Adipocyte (in vitro differentiated cells): Measurements from ENCODE around the gene MYL10.

Source experiments
- DNase-seq: peaks from one replicate; pipeline ENCODE4 v3.0.0-alpha.2; 2015; ENCODE audit warnings: low read depth
- H3K27me3 ChIP-seq: replicated peaks from 2 replicates; pipeline ENCODE4 v1.7.0; 2013; ENCODE audit warnings: mild to moderate bottlenecking, low read length, moderate library complexity; ENCODE audit not compliant: control insufficient read depth, insufficient read depth
- H3K36me3 ChIP-seq: 2 replicates; pipeline ENCODE4 v1.7.0; 2013; ENCODE audit warnings: low read length, mild to moderate bottlenecking, moderate library complexity; ENCODE audit not compliant: control insufficient read depth, insufficient read depth, severe bottlenecking
- H3K4me1 ChIP-seq: 2 replicates; pipeline ENCODE4 v1.7.0; 2013; ENCODE audit warnings: mild to moderate bottlenecking, low read length, moderate library complexity; ENCODE audit not compliant: control insufficient read depth, insufficient read depth
- H3K4me3 ChIP-seq: 2 replicates; pipeline ENCODE4 v1.7.0; 2013; ENCODE audit warnings: mild to moderate bottlenecking, low read length, moderate library complexity
- H3K9ac ChIP-seq: 2 replicates; pipeline ENCODE4 v1.7.0; 2013; ENCODE audit warnings: mild to moderate bottlenecking, low read length, moderate library complexity
- H3K9me3 ChIP-seq: 2 replicates; pipeline ENCODE4 v1.7.0; 2013; ENCODE audit warnings: mild to moderate bottlenecking, low read length, moderate library complexity; ENCODE audit not compliant: control insufficient read depth

Gene MYL10

GRCh38 chr7:101602484-101603241, 26.4 kb downstream of the MYL10 start:
- Histone ChIP-seq H3K27me3 (peaks cover 24% of the 10 kb centered on the region), H3K9me3 (no peaks in the 10 kb centered on the region), H3K4me3 (no peak overlapping the region), H3K36me3 (no peaks in the 10 kb centered on the region), H3K4me1 (peaks cover 5% of the 10 kb centered on the region), H3K9ac (no peak overlapping the region)
- peak; percentile 92 for DNase-seq

- H3K4me3 ChIP-seq = no peak overlapping the region
- no peak for DNase-seq
- no peak overlapping the region for H3K9ac ChIP-seq
- H3K4me1 ChIP-seq = peaks cover 5% of the 10 kb centered on the region
- H3K9me3 ChIP-seq = no peaks in the 10 kb centered on the region
- H3K36me3 ChIP-seq = no peaks in the 10 kb centered on the region
- H3K27me3 ChIP-seq = peaks cover 24% of the 10 kb centered on the region
Observed at GRCh38 chr7:101602082-101602481, 27.0 kb downstream of the MYL10 start.

GRCh38 chr7:101599787-101600186, 29.3 kb downstream of the MYL10 start:
- no peaks in the 10 kb centered on the region for H3K36me3 ChIP-seq
- H3K4me1 ChIP-seq = peaks cover 5% of the 10 kb centered on the region
- peaks cover 41% of the 10 kb centered on the region for H3K27me3 ChIP-seq
- H3K9me3 ChIP-seq = peaks cover 5% of the 10 kb centered on the region
- H3K4me3 ChIP-seq = no peak overlapping the region
- DNase-seq = no peak
- H3K9ac ChIP-seq = no peak overlapping the region

GRCh38 chr7:101598986-101599771, 29.9 kb downstream of the MYL10 start:
- DNase-seq = no peak
- Histone ChIP-seq H3K9me3 (peaks cover 5% of the 10 kb centered on the region), H3K27me3 (peaks cover 40% of the 10 kb centered on the region), H3K36me3 (no peaks in the 10 kb centered on the region), H3K9ac (no peak overlapping the region), H3K4me3 (no peak overlapping the region), H3K4me1 (peaks cover 5% of the 10 kb centered on the region)

GRCh38 chr7:101598422-101598985, 30.6 kb downstream of the MYL10 start:
- H3K4me3 ChIP-seq = no peak overlapping the region
- no peaks in the 10 kb centered on the region for H3K36me3 ChIP-seq
- H3K9ac ChIP-seq = no peak overlapping the region
- no peak for DNase-seq
- peaks cover 5% of the 10 kb centered on the region for H3K4me1 ChIP-seq
- peaks cover 5% of the 10 kb centered on the region for H3K9me3 ChIP-seq
- H3K27me3 ChIP-seq = peaks cover 47% of the 10 kb centered on the region

GRCh38 chr7:101597941-101598340, 31.2 kb downstream of the MYL10 start:
- H3K9me3 ChIP-seq = peaks cover 5% of the 10 kb centered on the region
- H3K4me1 ChIP-seq = peaks cover 5% of the 10 kb centered on the region
- H3K9ac ChIP-seq = no peak overlapping the region
- no peaks in the 10 kb centered on the region for H3K36me3 ChIP-seq
- H3K4me3 ChIP-seq = no peak overlapping the region
- peaks cover 51% of the 10 kb centered on the region for H3K27me3 ChIP-seq
- no peak for DNase-seq

GRCh38 chr7:101596898-101597297, 32.2 kb downstream of the MYL10 start:
- Histone ChIP-seq H3K4me3 (no peak overlapping the region), H3K9me3 (peaks cover 5% of the 10 kb centered on the region), H3K9ac (no peak overlapping the region), H3K4me1 (peaks cover 5% of the 10 kb centered on the region), H3K36me3 (no peaks in the 10 kb centered on the region), H3K27me3 (peaks cover 51% of the 10 kb centered on the region)
- DNase-seq = no peak

- peaks cover 5% of the 10 kb centered on the region for H3K9me3 ChIP-seq
- no peak overlapping the region for H3K9ac ChIP-seq
- peaks cover 5% of the 10 kb centered on the region for H3K4me1 ChIP-seq
- DNase-seq = no peak
- peaks cover 43% of the 10 kb centered on the region for H3K27me3 ChIP-seq
- H3K36me3 ChIP-seq = no peaks in the 10 kb centered on the region
- no peak overlapping the region for H3K4me3 ChIP-seq
Observed at GRCh38 chr7:101595766-101596537, 33.1 kb downstream of the MYL10 start.

- no peaks in the 10 kb centered on the region for H3K36me3 ChIP-seq
- H3K4me3 ChIP-seq = no peak overlapping the region
- DNase-seq = no peak
- H3K27me3 ChIP-seq = peaks cover 36% of the 10 kb centered on the region
- H3K4me1 ChIP-seq = peaks cover 5% of the 10 kb centered on the region
- peaks cover 5% of the 10 kb centered on the region for H3K9me3 ChIP-seq
- H3K9ac ChIP-seq = no peak overlapping the region
Observed at GRCh38 chr7:101595246-101595645, 33.9 kb downstream of the MYL10 start.

- Histone ChIP-seq H3K36me3 (no peaks in the 10 kb centered on the region), H3K4me1 (peaks cover 5% of the 10 kb centered on the region), H3K9ac (no peak overlapping the region), H3K27me3 (peaks cover 35% of the 10 kb centered on the region), H3K4me3 (no peak overlapping the region), H3K9me3 (peaks cover 5% of the 10 kb centered on the region)
- no peak for DNase-seq
Observed at GRCh38 chr7:101594790-101595189, 34.3 kb downstream of the MYL10 start.

GRCh38 chr7:101593556-101593955, 35.5 kb downstream of the MYL10 start:
- H3K9ac ChIP-seq = no peak overlapping the region
- no peaks in the 10 kb centered on the region for H3K36me3 ChIP-seq
- no peaks in the 10 kb centered on the region for H3K4me1 ChIP-seq
- no peak overlapping the region for H3K4me3 ChIP-seq
- DNase-seq = no peak
- peaks cover 36% of the 10 kb centered on the region for H3K27me3 ChIP-seq
- H3K9me3 ChIP-seq = peaks cover 5% of the 10 kb centered on the region
